Stimulated activated CD4-positive, alpha-beta T cell treated with anti-CD3 and anti-CD28 coated beads, Interleukin-15, amount 100 ng/mL, for 24 hours (primary cell): ENCODE measurements around the gene LRRC3.
A peak's percentile ranks its signal among the peaks of the same experiment; 100 is the strongest.
"Not testable (repeated sequence)": the region's sequence is repeated elsewhere in the genome, so short reads cannot be mapped to it uniquely, and the experiment has no call there.

Experiments used
- DNase-seq: peaks from one replicate; pipeline ENCODE4 v3.0.0-alpha.2; 2020

LRRC3 gene

DNA sequence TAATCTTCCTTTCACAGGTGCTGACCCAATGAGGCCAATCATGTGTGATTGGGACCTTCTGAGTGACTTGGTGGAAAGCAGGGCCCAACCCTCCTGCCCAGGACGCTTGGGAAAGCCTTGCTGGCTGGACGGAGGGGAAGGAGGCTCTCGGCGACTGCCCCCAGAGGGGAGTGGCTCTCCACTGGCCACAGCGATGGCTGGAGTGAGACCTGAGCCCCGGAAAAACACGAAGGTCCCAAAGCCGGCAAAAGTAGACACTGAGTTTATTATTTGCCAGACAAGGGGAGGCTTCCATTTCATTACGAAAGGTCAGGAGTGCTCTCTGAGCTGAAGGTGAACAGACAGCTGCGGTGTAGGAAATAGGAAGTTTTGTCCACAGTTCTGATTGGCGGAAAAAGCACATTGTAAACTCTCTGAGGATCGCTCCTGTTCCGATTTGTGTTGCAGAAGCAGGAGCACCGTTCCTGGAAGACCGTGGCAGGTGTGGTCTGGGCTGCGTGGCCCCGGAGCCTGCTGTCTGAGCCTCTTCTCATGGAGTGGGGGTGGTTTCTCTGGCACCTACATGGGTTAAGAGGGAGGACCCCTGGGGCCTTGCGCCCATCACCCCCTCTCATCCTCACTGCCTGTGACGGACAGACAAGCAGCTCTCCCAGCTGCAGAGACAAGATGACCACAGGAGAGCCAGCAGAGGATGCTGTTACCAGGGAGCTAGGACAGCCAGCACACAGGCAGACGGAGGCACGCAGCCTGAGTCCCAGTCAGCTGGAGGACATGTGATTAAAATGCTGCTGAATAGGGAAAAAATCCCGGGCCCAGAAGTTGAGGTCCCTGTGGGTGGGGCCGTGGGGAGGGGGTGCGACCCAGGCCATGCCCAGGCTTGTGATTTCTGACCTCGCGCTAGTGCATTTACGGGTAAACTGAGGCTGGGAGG is 43.2 kb downstream of the LRRC3 start:
- no peak for DNase-seq

DNA sequence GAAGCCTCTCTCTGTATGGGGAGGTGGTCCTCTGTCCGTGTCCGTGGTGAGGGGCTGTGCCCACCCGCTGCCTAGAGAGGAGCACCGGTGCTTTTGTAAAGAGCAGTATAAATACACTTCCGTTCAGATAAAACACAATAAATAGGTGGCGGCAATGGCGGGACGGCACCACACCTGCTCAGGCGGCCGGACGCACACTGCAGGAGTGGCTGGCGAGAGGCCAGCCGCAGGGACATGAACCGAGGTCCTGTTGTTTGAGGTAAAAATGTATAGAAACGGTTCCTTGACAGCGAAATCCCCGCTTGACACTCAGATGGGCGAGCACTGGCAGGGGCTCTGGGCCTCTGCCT is 43.9 kb downstream of the LRRC3 start:
- DNase-seq, result no peak

DNA sequence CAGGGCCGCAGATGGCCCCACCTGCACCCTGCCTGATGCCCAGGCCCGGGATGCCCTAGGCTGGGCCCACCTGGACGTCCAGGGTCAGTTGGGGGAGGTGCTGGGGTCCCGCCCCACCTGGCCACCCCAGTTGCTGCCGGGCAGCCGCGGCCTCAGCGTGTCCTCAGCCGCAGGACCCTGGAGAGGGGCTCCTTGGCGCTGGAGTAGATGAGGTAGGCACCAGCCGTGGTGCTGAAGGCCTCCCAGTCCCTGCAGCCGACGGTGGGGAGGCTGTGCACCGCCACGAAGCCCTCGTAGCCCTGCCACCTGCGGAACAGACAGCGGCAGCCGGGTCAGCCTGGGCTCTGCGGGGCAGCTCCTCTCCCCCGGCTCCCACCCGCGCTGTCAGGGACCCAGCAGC is 44.3 kb downstream of the LRRC3 start:
- no peak for DNase-seq

DNA sequence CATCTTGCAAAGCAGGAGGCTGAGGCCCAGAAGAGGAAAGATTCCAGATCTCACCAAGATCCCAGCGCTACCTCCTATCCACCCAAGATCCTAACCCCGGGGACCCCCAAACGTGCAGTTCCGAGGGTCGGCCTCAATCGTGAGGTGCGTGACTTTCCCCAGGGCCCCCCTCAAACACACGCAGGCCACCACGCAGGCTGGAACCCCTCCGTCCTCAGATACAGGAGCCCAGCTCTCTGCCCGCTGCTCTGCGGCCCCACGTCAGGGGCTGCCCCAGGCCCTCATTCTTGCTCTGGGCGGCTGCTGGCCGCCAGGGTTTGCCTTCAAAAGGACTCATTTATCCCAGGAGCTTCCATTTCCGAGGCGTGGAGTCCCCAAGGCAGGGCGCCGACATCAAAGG is 44.8 kb downstream of the LRRC3 start:
- no peak for DNase-seq

DNA sequence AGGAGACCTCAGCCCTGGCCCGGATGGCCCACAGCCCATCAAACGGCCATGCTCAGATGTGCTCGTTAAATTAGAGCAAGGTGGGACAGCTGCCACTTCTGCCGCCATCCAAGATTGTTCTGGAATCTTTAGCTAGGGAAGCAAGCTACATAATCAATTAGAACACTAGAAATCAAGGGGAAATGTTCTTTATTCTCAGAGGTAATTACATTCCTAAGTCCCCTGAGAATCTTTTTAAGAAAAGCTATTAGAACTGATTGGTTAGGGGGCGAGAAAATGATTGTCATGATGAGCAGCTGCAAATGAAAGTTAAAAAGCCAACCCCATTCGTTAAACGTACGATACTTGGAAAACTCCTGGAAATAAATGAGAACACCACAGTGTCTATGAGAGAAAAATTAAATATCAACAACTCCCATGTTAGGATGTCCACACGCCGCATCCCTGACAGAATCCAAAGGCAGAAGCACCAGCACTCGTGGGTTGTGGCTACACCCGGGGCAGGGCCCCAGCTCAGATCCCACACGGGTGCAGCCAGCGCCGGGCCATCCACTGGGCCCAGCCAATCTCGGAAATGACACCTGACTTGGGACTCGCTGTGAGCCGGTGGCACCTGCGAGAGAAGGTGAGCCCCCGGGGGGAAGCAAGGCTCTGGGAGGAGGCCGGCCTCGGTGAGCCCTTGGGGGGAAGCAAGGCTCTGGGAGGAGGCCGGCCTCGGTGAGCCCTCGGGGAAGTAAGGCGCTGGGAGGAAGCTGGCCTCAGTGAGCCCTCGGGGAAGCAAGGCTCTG is 47.1 kb downstream of the LRRC3 start:
- no peak for DNase-seq

DNA sequence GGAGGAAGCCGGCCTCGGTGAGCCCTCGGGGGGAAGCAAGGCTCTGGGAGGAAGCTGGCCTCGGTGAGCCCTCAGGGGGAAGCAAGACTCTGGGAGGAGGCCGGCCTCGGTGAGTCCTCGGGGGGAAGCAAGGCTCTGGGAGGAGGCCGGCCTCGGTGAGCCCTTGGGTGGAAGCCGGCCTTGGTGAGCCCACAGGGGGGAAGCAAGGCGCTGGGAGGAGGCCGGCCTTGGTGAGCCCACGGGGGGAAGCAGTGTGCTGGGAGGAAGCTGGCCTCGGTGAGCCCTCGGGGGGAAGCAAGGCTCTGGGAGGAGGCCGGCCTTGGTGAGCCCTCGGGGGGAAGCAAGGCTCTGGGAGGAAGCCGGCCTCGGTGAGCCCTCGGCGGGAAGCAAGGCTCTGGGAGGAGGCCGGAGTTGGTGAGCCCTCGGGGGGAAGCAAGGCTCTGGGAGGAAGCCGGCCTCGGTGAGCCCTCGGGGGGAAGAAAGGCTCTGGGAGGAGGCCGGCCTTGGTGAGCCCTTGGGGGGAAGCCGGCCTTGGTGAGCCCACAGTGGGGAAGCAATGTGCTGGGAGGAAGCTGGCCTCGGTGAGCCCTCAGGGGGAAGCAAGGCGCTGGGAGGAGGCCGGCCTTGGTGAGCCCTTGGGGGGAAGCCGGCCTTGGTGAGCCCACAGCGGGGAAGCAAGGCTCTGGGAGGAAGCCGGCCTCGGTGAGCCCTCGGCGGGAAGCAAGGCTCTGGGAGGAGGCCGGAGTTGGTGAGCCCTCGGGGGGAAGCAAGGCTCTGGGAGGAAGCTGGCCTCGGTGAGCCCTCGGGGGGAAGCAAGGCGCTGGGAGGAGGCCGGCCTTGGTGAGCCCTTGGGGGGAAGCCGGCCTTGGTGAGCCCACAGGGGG is 47.9 kb downstream of the LRRC3 start:
- not testable (repeated sequence) for DNase-seq

DNA sequence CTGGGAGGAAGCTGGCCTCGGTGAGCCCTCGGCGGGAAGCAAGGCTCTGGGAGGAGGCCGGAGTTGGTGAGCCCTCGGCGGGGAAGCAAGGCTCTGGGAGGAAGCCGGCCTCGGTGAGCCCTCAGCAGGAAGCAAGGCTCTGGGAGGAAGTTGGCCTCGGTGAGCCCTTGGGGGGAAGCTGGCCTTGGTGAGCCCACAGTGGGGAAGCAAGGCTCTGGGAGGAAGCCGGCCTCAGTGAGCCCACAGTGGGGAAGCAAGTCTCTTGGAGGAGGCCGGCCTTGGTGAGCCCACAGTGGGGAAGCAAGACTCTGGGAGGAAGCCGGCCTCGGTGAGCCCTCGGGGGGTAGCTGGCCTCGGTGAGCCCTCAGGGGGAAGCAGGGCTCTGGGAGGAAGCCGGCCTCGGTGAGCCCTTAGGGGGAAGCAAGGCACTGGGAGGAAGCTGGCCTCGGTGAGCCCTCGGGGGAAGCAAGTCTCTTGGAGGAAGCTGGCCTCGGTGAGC is 48.6 kb downstream of the LRRC3 start:
- no peak for DNase-seq

DNA sequence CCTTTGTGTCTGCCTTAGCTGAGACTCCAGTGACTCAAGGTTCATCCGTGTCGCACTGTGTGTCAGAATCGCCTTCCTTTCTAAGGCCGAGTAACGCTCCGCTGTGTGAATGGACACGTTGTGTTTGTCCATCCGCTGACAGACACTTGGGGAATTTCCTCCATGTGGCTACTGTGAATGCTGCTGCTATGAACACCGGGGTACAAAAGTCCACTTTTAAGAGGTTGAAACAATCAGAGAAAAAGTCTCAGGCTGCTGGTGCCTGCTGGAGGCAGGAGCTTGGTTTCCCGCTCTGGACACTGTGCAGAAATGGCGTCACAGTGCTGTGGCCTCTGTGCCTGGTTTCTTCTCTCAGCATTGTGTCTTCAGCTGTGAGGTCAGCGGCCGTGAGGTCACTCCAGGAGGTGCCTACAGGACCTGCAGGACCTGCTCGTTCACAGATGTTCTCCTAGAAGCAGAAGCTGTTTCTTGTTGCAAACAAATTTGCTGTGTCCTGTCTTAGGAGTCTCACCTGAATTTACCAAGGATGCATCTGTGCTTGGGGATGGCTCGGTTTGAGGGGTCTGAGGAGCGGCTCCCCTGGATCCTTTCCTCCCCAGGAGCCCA is 50.5 kb downstream of the LRRC3 start:
- no peak for DNase-seq

DNA sequence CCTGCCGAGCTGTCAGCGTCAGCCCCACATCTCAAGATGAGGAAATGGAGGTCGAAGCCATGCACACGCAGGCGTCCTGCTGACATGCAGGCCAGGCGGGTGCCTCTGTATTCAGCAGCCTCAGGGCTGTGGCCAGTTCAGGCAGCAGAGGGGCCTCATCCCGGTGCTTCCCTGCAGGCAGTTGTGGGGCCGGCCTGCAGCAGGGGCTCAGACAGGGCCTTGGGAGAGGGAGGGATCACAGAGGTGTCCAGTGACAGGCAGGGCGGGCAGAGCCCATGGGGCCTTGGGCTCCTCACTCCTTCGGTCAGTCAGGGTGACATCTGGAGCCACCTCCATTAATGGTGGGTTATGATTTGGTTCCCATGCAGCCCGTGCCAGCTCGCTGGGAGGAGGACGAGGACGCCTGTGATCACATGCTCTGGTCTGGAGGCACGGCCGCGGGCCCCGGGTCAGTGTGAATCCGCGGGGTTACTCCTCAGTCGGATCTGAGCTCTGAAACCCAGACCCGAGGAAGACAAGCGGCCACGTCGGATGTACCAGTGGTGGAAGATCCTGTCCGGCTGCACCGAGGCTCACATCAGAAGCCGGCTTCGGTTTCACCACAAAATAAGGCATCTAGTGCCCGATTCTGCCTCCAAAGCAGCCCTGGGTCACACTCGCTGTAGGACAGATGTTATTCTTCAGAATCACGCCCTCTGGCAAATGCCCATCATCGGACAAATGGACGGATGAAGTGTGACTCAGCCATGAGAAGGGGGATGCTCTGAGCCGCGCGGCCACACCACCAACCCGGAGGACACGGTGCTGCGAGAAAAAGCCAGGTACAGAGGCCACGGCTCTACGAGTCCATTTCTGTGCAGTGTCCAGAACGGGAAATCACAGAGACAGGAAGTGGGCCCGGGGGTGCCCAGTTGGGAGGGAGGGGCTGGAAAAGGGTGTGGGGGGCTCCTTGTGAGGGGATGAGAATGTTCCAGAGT is 51.3 kb downstream of the LRRC3 start:
- DNase-seq, result no peak

DNA sequence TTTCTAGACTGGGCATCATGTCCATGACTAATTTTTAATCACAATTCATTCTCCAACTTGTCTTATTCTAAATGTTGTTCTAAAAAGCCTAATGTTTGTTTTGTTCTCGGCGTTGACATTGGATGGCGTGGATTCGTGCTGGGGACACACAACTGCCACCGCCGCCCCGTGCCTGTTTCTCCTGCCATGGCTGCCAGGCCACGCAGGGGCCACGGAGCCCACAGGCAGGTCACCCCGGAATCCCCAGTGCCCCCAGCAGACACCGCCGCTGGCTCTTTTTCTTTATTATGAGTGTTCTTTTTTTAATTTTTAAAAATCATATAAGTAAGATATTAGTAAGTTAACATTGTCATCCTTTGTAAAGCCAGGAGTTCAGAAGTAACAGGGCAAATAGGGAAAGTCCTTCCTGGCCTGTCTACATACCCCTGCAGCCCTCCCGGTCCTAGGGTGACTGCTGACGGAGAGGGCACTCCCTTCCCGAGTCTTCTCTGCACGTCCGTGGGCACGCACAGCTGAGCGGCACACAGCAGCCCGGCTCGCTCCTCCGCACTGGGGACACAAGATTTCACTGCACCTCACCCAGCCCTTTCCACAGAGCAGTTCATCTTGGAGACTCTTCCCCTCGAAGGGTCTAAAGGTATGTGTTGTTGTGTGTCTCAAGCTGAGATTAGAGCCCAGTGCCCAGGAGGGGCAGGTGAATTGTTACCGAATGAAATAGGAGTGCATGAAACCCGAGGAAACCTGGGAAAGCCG is 52.5 kb downstream of the LRRC3 start:
- no peak for DNase-seq

DNA sequence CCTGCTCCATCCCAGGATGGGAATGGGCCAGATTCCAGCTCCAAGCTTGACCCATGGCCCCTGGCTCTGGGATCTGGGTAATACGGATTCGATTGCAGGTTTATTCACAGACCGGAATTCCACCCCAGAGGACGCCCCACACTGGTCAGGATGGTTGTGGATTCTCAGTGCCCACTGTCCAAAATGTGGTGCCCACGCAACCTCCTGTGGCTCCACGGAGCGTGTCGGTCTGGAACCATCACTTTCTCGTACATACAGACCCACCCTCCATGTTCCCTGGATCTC is 53.1 kb downstream of the LRRC3 start:
- DNase-seq, result no peak

DNA sequence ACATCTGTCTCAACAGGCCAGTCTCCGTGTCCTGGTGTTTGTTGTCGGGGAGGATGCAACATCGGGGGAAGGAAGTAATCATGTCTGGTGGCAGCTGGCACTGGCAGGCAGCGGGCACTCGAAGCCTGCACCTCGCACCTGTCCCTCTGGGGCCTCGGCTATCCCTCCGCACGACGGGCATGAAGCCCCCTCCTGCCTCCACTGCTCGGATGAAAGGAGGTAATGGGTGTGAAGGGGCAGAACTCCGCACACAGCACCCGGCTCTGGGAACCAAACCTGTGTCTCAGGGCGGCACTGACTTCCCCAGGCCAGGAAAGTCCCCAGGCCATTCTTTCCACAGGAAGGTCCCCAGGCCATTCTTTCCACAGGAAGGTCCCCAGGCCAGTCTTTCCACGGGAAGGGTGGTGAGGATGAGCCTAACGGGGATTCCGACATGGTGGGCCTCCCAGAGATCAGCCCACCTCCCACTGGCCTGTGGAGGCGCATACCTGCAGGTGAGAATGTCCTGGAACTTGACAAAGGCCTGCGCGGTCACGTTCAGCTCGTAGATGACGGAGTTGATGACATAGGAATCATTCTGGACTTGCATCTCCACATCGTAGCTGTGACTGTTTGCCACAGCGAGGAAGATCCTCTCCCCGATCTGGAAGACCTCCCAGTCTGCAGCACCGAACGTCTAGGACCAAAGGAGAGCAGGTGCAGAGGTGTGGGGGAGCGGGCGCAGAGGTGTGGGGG is 53.6 kb downstream of the LRRC3 start:
- DNase-seq, result no peak

DNA sequence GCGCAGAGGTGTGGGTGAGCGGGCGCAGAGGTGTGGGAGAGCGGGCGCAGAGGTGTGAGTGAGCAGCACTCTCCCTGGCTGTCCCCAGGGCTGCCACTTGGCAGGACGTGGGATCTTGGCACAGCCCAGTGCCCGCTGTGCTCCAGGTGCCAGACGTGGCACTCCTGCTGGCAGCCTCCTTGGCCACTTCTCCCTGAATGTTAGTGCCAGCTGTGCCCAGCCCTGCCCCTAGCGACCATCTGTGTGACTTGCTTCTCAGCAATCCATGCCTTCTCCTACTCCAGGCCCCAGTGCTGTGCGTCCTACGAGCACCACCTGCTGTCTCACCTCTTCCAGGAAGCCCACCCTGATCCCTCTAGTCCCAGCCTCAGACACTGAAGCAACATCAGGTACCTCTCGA is 54.2 kb downstream of the LRRC3 start:
- DNase-seq, result no peak

DNA sequence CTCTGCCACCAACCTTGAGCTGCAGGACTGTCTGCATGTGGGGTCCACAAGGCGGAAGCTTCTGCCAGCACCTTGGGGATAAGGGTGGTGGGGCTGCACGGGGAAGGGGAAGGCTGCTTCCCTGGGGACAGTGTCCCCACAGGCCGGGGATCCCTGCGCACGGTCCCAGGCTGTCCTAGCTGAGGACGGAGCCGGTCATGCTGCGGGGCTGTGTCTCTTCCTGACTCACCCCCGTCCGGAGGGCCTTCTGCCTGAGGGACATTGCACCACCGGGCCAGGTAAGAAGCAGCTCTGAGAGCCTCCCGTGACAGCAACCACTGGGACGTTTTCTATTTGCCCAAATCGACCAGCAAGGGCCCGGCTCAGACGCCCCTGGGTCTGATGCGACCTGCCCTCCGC is 54.8 kb downstream of the LRRC3 start:
- DNase-seq, result no peak

DNA sequence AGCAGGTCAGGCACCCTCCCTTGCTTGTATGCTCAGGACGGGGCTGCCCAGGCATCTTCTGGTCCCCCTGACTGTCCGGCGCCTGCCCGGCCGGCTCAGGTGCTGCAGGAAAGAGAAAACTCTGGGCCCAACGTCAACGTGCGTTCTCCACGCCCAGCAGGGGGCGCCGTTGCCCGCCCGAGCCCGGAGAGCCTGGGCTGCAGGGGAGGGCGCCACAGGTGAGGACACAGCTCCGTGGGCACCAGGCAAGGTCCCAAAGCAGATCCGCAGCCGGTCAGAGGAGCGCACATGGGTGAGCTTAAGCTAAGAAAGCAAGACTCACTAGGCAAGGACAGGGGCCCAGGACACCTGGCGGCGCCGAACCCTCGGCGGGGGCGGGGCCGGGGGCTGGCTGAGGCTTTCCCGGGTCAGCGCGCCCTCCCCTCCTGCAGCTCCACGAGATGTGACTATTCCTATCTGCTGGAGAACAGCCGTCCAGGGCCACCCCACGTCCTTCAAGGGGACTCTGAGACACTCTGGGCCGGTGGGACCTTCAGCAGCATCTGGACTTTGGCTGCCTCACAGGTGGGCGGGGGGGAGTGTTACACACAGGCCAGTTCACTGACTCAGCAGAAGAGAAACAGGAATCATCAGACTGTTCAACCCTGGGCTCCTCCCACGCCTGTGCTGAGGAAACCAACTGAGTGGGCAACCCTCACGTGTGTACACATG is 55.4 kb downstream of the LRRC3 start:
- peak; percentile 83 for DNase-seq

DNA sequence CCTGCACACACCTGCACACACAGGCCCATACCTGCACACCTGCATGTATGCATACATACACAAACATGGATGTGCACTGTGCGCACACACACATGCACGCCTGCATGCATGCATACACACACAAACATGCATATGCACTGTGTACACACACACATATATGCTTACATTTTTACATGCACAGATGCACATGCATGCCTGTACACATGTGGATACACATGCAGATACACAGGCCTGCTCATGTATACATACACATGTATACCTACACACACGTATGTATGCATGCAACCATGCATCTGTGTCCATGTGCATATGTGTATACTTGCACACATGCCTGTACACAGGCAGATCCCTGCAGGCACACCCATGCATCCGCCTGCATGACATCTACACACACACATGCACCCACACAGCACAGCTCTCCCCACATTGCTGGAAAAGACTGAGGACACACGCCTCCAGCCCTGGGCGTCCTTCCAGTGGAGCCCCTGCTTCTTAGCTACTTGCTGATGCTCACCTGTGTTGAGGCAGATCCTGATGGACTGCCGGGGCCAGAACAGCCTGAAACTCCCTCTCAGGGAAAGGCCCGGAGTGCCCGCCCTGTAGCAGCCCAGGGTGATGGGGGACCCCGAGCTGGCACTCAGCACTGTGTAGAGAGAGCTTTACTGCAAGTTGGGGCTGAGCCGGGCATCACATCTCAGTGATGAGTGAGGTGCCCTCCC is 56.1 kb downstream of the LRRC3 start:
- no peak for DNase-seq
